WTC11 (cell line): Measurements from ENCODE around the gene LIFR.

Source experiments
- ESRRA ChIP-seq: sonication (generic); formaldehyde crosslinking; IDR thresholded peaks from 2 replicates; pipeline ENCODE4 v1.8.1; 2022; ENCODE audit warnings: mild to moderate bottlenecking, missing genetic modification reagents, borderline replicate concordance
- OVOL2 ChIP-seq: fragments of 250-450 bp; sonication (Bioruptor Pico); IDR thresholded peaks from 2 replicates; pipeline ENCODE4 v1.9.0; 2021; ENCODE audit warnings: mild to moderate bottlenecking, borderline replicate concordance

GRCh38 chr5:38441453-38442246, 114.8 kb downstream of the LIFR start:
- TF ChIP-seq OVOL2 (CRISPR knock-in tag) (no peak), ESRRA (no peak)
